Ectodermal cell (in vitro differentiated cells): ENCODE data around the gene SLC29A3.

ENCODE experiments used
- H3K27ac ChIP-seq: 2 replicates; pipeline ENCODE4 v1.7.0; 2013; ENCODE audit warnings: mild to moderate bottlenecking, low read depth, low read length; ENCODE audit not compliant: insufficient read depth, poor library complexity, severe bottlenecking
- H3K27me3 ChIP-seq: 2 replicates; pipeline ENCODE4 v1.7.0; 2013; ENCODE audit warnings: mild to moderate bottlenecking, low read length; ENCODE audit not compliant: insufficient read depth, control insufficient read depth, poor library complexity, severe bottlenecking
- H3K36me3 ChIP-seq: one replicate; pipeline ENCODE4 v1.7.0; 2013; ENCODE audit warnings: low read length; ENCODE audit not compliant: control insufficient read depth, insufficient read depth
- H3K4me1 ChIP-seq: one replicate; pipeline ENCODE4 v1.7.0; 2013; ENCODE audit warnings: low read length; ENCODE audit not compliant: control insufficient read depth, insufficient read depth
- H3K4me3 ChIP-seq: 2 replicates; pipeline ENCODE4 v1.7.0; 2013; ENCODE audit warnings: low read depth, low read length, control low read depth; ENCODE audit not compliant: insufficient read depth
- H3K9me3 ChIP-seq: 2 replicates; pipeline ENCODE4 v1.7.0; 2013; ENCODE audit warnings: mild to moderate bottlenecking, low read length, moderate library complexity; ENCODE audit not compliant: control insufficient read depth
- WGBS, 2 experiments: methylation state at CpG; one replicate each; pipeline ENCODE4 v1.1.7; 2013; ENCODE audit warnings: missing lambda C conversion rate in 2 of 2; 5-methylcytosine and 5-hydroxymethylcytosine counted together

The SLC29A3 gene

GRCh38 chr10:71300555-71301370 is 18.3 kb upstream of the SLC29A3 start:
- WGBS, 2 experiments: 90 to 92% methylated on average over 16 of the region's 16 CpGs
- Histone ChIP-seq H3K4me1 (no peaks in the 10 kb centered on the region), H3K9me3 (no peaks in the 10 kb centered on the region), H3K27ac (no peak overlapping the region), H3K36me3 (no peaks in the 10 kb centered on the region), H3K27me3 (no peaks in the 10 kb centered on the region), H3K4me3 (no peak overlapping the region)

- H3K9me3 ChIP-seq: no peaks in the 10 kb centered on the region
- H3K27ac ChIP-seq: no peak overlapping the region
- H3K4me1 ChIP-seq: no peaks in the 10 kb centered on the region
- H3K36me3 ChIP-seq: no peaks in the 10 kb centered on the region
- no peak overlapping the region for H3K4me3 ChIP-seq
- WGBS, 2 experiments: 93% methylated on average over 12 of the region's 12 CpGs
- H3K27me3 ChIP-seq: no peaks in the 10 kb centered on the region
Observed at GRCh38 chr10:71301371-71301916, 17.6 kb upstream of the SLC29A3 start.

GRCh38 chr10:71302451-71302850 is 16.6 kb upstream of the SLC29A3 start:
- no peak overlapping the region for H3K27ac ChIP-seq
- no peak overlapping the region for H3K4me3 ChIP-seq
- WGBS, 2 experiments: 94 to 95% methylated on average over 4 of the region's 4 CpGs
- H3K9me3 ChIP-seq: no peaks in the 10 kb centered on the region
- H3K36me3 ChIP-seq: no peaks in the 10 kb centered on the region
- no peaks in the 10 kb centered on the region for H3K4me1 ChIP-seq
- no peaks in the 10 kb centered on the region for H3K27me3 ChIP-seq

DNA sequence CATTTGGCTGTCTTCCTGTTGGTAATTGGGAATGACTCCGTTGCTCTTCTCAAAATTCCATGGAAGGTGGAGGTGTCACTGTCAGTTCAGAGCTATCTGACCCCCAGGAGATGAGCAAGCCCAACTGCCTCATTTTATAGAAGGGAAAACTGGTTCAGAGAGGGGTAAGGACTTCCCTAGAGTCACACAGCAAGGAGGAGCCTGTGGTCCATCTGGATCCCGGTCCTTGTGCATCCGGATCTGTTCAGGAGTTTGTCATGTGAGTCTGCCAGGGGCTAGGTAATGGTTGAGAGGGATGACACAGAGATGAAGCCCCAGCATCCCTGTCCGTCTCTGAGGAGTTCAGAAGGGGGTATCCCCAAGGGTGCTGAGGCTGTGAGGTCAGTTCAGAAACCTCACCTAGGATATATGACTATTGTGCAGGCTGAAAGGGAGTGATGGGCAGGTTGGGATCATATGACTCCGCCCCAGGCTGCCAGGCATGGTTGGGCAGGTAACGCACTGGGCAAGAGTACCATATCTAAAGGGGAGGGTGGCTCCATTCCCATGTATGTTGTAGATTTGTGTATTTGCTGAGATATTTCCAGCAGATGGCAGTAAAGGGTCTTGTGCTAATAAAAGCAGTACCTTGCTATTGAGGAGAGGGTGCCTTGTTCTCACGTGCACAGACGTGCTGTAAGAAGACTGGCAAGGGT is 16.0 kb upstream of the SLC29A3 start:
- Histone ChIP-seq H3K36me3 (no peaks in the 10 kb centered on the region), H3K4me1 (no peaks in the 10 kb centered on the region), H3K9me3 (no peaks in the 10 kb centered on the region), H3K27ac (no peak overlapping the region), H3K27me3 (no peaks in the 10 kb centered on the region), H3K4me3 (no peak overlapping the region)
- WGBS, 2 experiments: 76 to 79% methylated on average over 8 of the region's 8 CpGs

DNA sequence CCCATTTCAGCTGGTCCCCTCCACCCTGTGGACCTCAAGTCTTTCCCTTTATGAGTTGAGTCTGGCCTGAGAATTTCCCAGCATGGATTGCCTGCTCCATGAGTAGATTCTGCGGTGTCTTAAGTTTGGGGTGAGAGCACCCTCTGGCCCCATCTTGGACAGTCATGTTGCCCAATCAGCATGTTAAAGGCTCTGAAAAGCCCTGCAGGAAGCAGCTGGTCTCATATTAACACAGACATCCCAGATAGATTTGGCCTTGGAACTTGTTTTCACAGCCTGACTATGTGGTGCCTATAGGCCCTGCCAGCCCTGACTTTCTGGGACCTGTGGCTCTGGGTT is 15.5 kb upstream of the SLC29A3 start:
- Histone ChIP-seq H3K27me3 (no peaks in the 10 kb centered on the region), H3K27ac (no peak overlapping the region), H3K9me3 (no peaks in the 10 kb centered on the region), H3K4me3 (no peak overlapping the region), H3K36me3 (no peaks in the 10 kb centered on the region), H3K4me1 (no peaks in the 10 kb centered on the region)
- 66 to 73% methylated on average over 1 of the region's 1 CpG for WGBS, 2 experiments

DNA sequence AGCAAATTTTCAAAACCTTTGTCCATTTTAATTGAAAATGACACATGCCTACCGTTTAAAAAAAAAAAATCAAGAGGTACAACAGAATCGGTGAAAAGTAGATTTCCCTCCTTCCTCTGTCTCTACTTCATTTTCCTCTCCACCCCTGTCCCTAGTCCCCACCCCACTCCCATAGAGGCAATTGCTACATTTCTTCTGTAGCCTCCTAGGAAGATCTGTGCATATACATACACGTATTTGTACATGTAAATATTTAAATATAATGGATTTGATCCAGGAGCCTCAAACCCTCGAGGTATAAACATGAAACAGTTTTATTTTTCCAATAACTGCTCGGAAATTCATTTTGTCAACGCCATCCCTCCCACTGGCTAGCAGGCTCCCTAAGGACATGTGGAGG is 14.1 kb upstream of the SLC29A3 start:
- Histone ChIP-seq H3K4me3 (no peak overlapping the region), H3K9me3 (no peaks in the 10 kb centered on the region), H3K4me1 (no peaks in the 10 kb centered on the region), H3K27ac (no peak overlapping the region), H3K36me3 (no peaks in the 10 kb centered on the region), H3K27me3 (no peaks in the 10 kb centered on the region)
- 90 to 91% methylated on average over 5 to 6 of the region's 6 CpGs for WGBS, 2 experiments

GRCh38 chr10:71306979-71307378 is 12.1 kb upstream of the SLC29A3 start:
- Histone ChIP-seq H3K27me3 (no peaks in the 10 kb centered on the region), H3K27ac (no peak overlapping the region), H3K4me1 (no peaks in the 10 kb centered on the region), H3K9me3 (no peaks in the 10 kb centered on the region), H3K4me3 (no peak overlapping the region), H3K36me3 (no peaks in the 10 kb centered on the region)
- WGBS, 2 experiments: 80 to 92% methylated on average over 3 of the region's 3 CpGs

DNA sequence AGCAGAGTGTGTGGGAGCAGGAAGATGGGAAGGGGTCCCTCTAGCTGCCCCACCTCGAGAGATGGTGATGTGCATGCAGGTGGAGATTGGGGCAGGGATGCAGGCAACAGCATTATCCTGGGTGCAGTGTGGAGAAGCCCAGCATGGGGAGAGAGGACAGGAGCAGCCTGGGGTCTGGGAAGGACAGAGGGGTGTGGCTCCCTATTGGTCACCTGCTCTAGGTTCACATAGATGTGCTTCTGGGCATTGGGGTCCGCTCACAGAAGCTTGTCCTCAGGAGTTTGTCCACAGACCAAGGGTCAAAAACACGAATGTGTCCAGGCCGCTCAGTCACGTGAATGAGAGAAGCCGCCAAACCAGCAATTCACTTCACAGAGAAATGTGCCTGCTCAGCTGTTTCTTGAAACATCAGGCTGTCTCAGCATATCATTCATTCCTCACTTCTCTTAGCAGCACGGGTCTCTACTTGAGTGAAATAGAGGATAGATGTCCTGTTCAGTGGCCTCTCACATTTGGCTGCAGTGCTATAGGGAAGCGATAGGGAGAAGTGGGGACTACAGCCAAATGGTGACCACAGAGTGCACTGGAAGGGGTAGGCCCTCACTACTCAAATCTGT is 11.5 kb upstream of the SLC29A3 start:
- no peaks in the 10 kb centered on the region for H3K36me3 ChIP-seq
- 91 to 92% methylated on average over 8 of the region's 8 CpGs for WGBS, 2 experiments
- H3K4me1 ChIP-seq: no peaks in the 10 kb centered on the region
- H3K4me3 ChIP-seq: no peak overlapping the region
- no peaks in the 10 kb centered on the region for H3K27me3 ChIP-seq
- H3K27ac ChIP-seq: no peak overlapping the region
- no peaks in the 10 kb centered on the region for H3K9me3 ChIP-seq

GRCh38 chr10:71308244-71308643 is 10.8 kb upstream of the SLC29A3 start:
- Histone ChIP-seq H3K27ac (no peak overlapping the region), H3K27me3 (no peaks in the 10 kb centered on the region)
- WGBS, 2 experiments: 90 to 98% methylated on average over 2 of the region's 2 CpGs

GRCh38 chr10:71308985-71309384 is 10.1 kb upstream of the SLC29A3 start:
- H3K36me3 ChIP-seq: no peaks in the 10 kb centered on the region
- no peak overlapping the region for H3K27ac ChIP-seq
- no peaks in the 10 kb centered on the region for H3K9me3 ChIP-seq
- peaks cover 4% of the 10 kb centered on the region for H3K27me3 ChIP-seq
- H3K4me1 ChIP-seq: no peaks in the 10 kb centered on the region
- 92 to 95% methylated on average over 3 of the region's 3 CpGs for WGBS, 2 experiments
- H3K4me3 ChIP-seq: no peak overlapping the region

More at GRCh38 chr10:71308244-71308643, 10.8 kb upstream of the SLC29A3 start:
- Histone ChIP-seq H3K9me3 (no peaks in the 10 kb centered on the region), H3K36me3 (no peaks in the 10 kb centered on the region), H3K4me1 (no peaks in the 10 kb centered on the region), H3K4me3 (no peak overlapping the region)
